Activated naive CD8-positive, alpha-beta T cell treated with anti-CD3 and anti-CD28 coated beads for 36 hours (primary cell): ENCODE measurements around the gene AMOTL1. TPM values are rescaled to one million over a fixed set of nuclear protein-coding genes. Genes with fewer than 3 reads are reported as not detected.
A peak's percentile ranks its signal among the peaks of the same experiment; 100 is the strongest.

Experiments
- DNase-seq: peaks from one replicate; pipeline ENCODE4 v3.0.0; 2021
- H3K27ac Mint-ChIP-seq: one replicate; pipeline ENCODE4 v1.8.0; 2022; ENCODE audit warnings: mild to moderate bottlenecking, moderate library complexity, mixed read lengths
- H3K27me3 Mint-ChIP-seq: one replicate; pipeline ENCODE4 v1.8.0; 2022; ENCODE audit warnings: mild to moderate bottlenecking, mixed read lengths
- H3K36me3 Mint-ChIP-seq: one replicate; pipeline ENCODE4 v1.8.0; 2021; ENCODE audit warnings: mild to moderate bottlenecking, mixed read lengths
- H3K4me1 Mint-ChIP-seq: one replicate; pipeline ENCODE4 v1.8.0; 2021; ENCODE audit warnings: mixed read lengths
- H3K4me3 Mint-ChIP-seq: one replicate; pipeline ENCODE4 v1.8.0; 2022; ENCODE audit warnings: mild to moderate bottlenecking, moderate library complexity, mixed read lengths
- H3K9me3 Mint-ChIP-seq: one replicate; pipeline ENCODE4 v1.8.0; 2022; ENCODE audit warnings: mixed read lengths
- total RNA-seq, 2 experiments: library from RNA; stranded (reverse); gene quantifications; one replicate each; pipeline ENCODE4 v1.2.3, GENCODE V29; 2021

Gene AMOTL1
- total RNA-seq, 2 experiments from 2014 or later, result 1.0 to 1.3 TPM

DNA sequence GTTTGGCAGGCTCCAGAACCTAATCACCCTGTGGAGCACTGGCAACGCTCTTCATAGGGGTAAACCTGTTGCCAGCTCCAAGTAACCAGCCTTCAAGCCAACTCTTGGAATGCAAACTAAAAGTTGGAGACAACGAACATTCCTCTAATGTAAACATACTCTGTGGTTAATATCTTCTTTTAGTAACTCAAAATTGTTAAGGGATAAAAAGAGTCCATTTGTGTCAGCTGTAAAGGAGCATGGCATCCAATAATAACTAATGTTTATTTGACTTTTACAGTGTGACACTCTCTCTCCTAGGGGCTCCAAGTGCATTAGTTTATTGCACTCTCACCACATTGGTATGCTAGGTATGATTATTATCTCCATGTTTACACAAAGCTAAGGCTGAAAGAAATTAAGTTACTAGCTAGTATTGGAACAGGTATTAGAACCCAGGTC is 31.0 kb upstream of the AMOTL1 start:
- Mint-ChIP-seq H3K27ac (no peak overlapping the region), H3K27me3 (peaks cover 26% of the 10 kb centered on the region), H3K36me3 (no peaks in the 10 kb centered on the region), H3K4me1 (peaks cover 18% of the 10 kb centered on the region), H3K9me3 (no peaks in the 10 kb centered on the region), H3K4me3 (no peak overlapping the region)
- DNase-seq, result no peak

DNA sequence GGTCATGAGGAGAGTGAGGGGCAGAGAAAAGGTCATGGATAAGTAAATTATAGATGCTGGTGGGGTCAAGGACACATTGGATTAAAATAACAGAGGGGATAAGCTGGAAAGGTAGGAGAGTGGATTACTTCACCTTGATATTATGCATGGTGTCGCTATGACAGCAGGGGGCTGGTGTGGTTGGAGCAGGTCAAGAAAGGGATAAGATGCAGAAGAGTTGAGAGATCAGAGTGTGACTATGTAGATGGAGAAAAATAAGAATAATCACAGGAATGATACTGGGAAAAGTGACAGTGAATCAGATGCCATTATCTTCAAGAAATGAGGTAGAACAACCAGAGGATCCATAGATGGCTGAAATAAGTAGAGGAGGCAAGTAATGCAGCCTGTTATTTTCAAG is 29.4 kb upstream of the AMOTL1 start:
- DNase-seq, result no peak
- Mint-ChIP-seq H3K9me3 (no peaks in the 10 kb centered on the region), H3K27ac (no peak overlapping the region), H3K27me3 (peaks cover 36% of the 10 kb centered on the region), H3K4me1 (peaks cover 18% of the 10 kb centered on the region), H3K36me3 (no peaks in the 10 kb centered on the region), H3K4me3 (no peak overlapping the region)

GRCh38 chr11:94739331-94739730 is 28.8 kb upstream of the AMOTL1 start:
- no peak for DNase-seq
- peaks cover 17% of the 10 kb centered on the region for H3K4me1 Mint-ChIP-seq
- no peak overlapping the region for H3K27ac Mint-ChIP-seq
- no peak overlapping the region for H3K4me3 Mint-ChIP-seq
- peaks cover 39% of the 10 kb centered on the region for H3K27me3 Mint-ChIP-seq
- H3K36me3 Mint-ChIP-seq, result no peaks in the 10 kb centered on the region
- no peaks in the 10 kb centered on the region for H3K9me3 Mint-ChIP-seq

DNA sequence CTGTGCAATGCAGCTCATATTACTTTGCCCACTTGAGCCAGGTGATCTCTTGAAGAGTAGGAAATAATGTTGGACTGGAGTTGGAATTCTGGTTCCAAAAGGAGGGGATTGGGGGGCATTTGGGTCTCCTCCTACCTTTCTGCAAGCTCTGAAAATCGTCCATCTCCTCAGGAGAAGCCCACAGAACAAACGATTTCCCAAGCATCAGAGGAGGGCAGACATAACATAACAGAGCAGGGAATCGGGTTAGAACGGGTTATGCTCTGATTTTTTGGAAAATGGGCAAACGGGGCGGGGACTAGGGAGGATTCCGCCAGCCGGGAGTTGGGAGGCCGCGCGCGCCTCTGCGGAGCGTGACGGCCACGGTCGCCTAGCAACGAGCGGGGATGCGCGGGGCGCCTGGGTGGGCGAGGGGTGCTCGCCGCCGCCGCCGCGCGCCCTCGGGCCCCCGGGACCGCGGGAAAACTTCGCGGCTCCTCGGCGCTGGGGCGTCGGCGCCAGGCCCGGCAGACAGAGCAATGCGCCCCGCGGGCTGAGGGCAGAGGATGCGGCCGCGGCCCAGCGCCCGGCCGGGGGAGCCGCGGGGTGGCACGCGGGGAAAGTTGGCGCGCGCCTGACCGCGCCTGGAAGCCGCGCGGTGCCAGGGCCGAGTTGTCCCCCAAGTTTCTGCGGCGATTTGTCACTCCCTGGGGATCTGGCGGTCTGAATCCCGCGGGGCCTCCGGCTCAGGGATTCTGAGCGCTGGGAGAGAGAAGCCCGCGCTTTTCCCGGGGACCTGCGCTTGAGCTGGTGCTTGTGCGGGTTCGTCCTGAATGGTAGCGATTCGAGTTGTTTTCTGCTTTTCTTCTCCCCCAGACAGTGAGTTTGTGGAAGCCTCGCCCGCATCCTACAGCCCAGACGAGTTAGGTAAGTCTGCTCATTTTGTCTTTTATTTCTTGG is 27.8 kb upstream of the AMOTL1 start:
- peaks cover 39% of the 10 kb centered on the region for H3K27me3 Mint-ChIP-seq
- peaks cover 12% of the 10 kb centered on the region for H3K4me1 Mint-ChIP-seq
- DNase-seq, result peak; percentile 24
- H3K9me3 Mint-ChIP-seq, result no peaks in the 10 kb centered on the region
- H3K4me3 Mint-ChIP-seq, result peak overlapping the region; percentile 61
- H3K36me3 Mint-ChIP-seq, result no peaks in the 10 kb centered on the region
- no peak overlapping the region for H3K27ac Mint-ChIP-seq

GRCh38 chr11:94741022-94741679 is 27.0 kb upstream of the AMOTL1 start:
- Mint-ChIP-seq H3K27ac (no peak overlapping the region), H3K9me3 (no peaks in the 10 kb centered on the region), H3K36me3 (no peaks in the 10 kb centered on the region), H3K4me1 (peaks cover 12% of the 10 kb centered on the region), H3K4me3 (peak overlapping the region; percentile 61), H3K27me3 (peaks cover 40% of the 10 kb centered on the region)
- DNase-seq, result no peak

- H3K27ac Mint-ChIP-seq, result no peak overlapping the region
- no peak overlapping the region for H3K4me3 Mint-ChIP-seq
- H3K36me3 Mint-ChIP-seq, result no peaks in the 10 kb centered on the region
- H3K4me1 Mint-ChIP-seq, result peaks cover 12% of the 10 kb centered on the region
- no peaks in the 10 kb centered on the region for H3K9me3 Mint-ChIP-seq
- H3K27me3 Mint-ChIP-seq, result peaks cover 46% of the 10 kb centered on the region
- no peak for DNase-seq
Observed at GRCh38 chr11:94742665-94743064, 25.5 kb upstream of the AMOTL1 start.

DNA sequence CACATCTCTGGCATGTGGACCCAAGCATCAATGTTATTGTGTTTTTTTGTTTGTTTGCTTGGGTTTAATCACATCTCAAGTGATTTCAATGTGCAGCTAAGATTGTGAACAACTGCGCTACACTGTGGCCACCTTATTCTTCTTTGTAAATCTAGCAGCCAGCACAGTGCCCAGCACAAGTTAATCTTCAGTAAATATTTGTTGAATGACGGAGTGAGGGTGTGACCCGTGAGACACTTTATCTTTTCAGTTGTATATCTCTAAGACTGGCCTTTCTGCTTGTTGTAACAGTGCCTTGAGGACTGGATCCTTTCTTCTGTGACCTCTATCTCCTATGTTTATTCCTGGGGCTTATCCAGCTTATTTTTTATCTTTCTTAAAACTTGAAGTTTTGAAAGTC is 21.4 kb upstream of the AMOTL1 start:
- Mint-ChIP-seq H3K4me1 (peaks cover 2% of the 10 kb centered on the region), H3K27me3 (peaks cover 54% of the 10 kb centered on the region), H3K9me3 (no peaks in the 10 kb centered on the region), H3K36me3 (no peaks in the 10 kb centered on the region), H3K4me3 (no peak overlapping the region), H3K27ac (no peak overlapping the region)
- no peak for DNase-seq

- peaks cover 53% of the 10 kb centered on the region for H3K27me3 Mint-ChIP-seq
- H3K4me1 Mint-ChIP-seq, result no peaks in the 10 kb centered on the region
- no peaks in the 10 kb centered on the region for H3K36me3 Mint-ChIP-seq
- no peaks in the 10 kb centered on the region for H3K9me3 Mint-ChIP-seq
- no peak for DNase-seq
- H3K27ac Mint-ChIP-seq, result no peak overlapping the region
- H3K4me3 Mint-ChIP-seq, result no peak overlapping the region
Observed at GRCh38 chr11:94747146-94747545, 21.0 kb upstream of the AMOTL1 start.

DNA sequence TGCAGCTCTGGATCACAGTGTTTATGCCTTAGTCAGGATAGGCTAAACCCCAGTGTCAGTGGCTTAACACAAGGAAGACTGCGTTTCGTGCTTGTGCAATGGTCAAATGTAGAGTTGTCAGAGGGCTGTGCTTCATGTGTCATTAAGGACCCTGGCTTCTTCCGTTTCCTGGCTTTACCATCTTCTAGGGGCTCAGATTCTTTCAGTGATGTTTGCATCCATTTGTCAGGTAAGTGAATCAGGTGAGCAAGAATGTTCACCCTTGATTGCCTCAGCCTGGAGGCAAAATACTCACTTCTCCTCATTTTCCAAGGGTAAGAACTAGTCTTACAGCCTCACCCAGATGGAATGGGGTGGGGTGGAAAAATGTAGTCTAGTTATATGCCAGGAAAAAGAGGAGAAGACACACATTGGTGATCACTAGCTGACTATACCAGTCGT is 20.5 kb upstream of the AMOTL1 start:
- DNase-seq, result no peak
- Mint-ChIP-seq H3K4me1 (no peaks in the 10 kb centered on the region), H3K27me3 (peaks cover 49% of the 10 kb centered on the region), H3K9me3 (no peaks in the 10 kb centered on the region), H3K27ac (no peak overlapping the region), H3K4me3 (no peak overlapping the region), H3K36me3 (no peaks in the 10 kb centered on the region)

DNA sequence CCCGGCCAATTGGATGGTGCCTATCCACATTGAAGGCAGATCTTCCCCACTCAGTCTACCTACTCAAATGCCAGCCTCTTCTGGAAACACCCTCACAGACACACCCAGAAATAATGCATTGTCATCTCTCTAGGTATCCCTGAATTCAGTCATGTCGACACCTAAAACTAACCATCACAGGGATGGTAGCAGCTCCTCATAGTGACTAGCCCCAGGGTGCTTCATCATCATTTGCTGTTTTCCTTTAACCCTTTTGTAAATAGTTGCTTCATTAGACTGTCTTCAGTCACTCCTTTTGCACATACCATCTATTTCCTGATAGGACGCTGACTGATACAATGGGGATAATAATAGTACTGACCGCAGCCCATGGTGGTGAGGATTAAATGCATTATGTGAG is 18.8 kb upstream of the AMOTL1 start:
- Mint-ChIP-seq H3K36me3 (no peaks in the 10 kb centered on the region), H3K27me3 (peaks cover 41% of the 10 kb centered on the region), H3K27ac (no peak overlapping the region), H3K9me3 (no peaks in the 10 kb centered on the region), H3K4me1 (no peaks in the 10 kb centered on the region), H3K4me3 (no peak overlapping the region)
- no peak for DNase-seq

DNA sequence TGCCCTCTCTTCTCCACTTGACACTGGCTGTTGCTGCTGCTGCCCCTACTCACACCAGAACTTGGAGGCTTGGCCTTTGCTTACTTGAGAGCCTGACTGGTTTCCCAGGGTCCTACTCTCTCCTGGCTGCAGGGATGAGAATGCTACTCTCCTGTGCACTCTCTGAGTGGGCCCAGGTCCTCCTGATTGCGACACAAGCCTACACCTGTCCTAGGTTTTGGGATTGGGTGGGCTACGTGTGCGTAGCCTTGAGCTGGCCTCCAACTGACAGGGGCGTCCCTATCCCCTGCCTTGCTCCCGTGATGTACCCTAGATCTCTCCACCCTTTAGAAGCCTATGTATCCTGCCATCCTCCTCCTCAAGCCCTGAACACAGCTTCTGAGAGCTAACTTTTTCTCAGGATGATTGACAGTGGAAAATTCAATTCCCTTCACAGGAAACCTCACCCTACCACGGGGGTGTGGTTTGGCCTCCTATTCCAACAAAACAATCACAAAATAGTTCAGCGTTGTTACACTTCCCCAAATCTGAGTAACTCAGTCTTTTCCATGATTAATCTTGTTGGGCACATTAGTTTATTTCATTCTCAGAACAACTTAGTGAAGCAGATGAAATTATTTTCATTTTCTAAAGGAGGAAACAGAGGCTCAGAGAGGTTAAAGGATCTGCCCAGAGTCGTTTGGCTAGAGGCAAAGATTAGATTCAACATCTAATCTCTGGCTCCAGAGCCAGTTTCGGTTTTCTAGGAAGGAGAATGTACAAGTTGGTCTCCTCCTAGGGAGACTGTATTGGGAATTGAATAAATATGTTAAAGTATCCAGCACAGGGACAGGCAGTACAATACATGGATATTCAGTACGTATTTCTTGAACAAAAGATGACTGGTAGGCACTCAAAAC is 17.6 kb upstream of the AMOTL1 start:
- Mint-ChIP-seq H3K36me3 (no peaks in the 10 kb centered on the region), H3K27me3 (peaks cover 42% of the 10 kb centered on the region)

DNA sequence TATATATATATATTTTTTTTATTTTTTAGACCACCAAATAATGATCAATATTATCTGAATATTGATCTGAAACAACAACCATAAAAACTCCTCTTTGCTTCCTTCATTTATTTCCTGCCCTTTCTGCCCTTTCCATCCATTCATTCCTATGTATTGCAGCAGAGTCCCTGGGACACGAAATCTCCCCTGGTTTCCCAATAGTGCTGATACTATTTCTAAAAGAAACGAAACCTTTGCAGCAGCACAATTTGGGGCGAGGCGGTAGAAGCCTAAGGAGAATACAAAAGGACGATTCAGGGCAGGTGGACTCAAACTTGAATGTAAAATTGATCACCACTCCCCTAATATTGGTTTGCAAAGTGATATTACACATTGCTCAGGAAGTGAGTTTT is 16.9 kb upstream of the AMOTL1 start:
- Mint-ChIP-seq H3K9me3 (no peaks in the 10 kb centered on the region), H3K4me3 (no peak overlapping the region), H3K4me1 (no peaks in the 10 kb centered on the region), H3K27ac (no peak overlapping the region), H3K27me3 (peaks cover 37% of the 10 kb centered on the region), H3K36me3 (no peaks in the 10 kb centered on the region)
- no peak for DNase-seq

More for the DNA sequence above, 17.6 kb upstream of the AMOTL1 start:
- H3K27ac Mint-ChIP-seq, result no peak overlapping the region
- H3K9me3 Mint-ChIP-seq, result no peaks in the 10 kb centered on the region
- no peak overlapping the region for H3K4me3 Mint-ChIP-seq
- DNase-seq, result no peak
- H3K4me1 Mint-ChIP-seq, result no peaks in the 10 kb centered on the region

GRCh38 chr11:94751786-94752185 is 16.4 kb upstream of the AMOTL1 start:
- H3K36me3 Mint-ChIP-seq, result no peaks in the 10 kb centered on the region
- H3K4me3 Mint-ChIP-seq, result no peak overlapping the region
- peaks cover 31% of the 10 kb centered on the region for H3K27me3 Mint-ChIP-seq
- no peaks in the 10 kb centered on the region for H3K9me3 Mint-ChIP-seq
- no peak for DNase-seq
- no peak overlapping the region for H3K27ac Mint-ChIP-seq
- no peaks in the 10 kb centered on the region for H3K4me1 Mint-ChIP-seq

DNA sequence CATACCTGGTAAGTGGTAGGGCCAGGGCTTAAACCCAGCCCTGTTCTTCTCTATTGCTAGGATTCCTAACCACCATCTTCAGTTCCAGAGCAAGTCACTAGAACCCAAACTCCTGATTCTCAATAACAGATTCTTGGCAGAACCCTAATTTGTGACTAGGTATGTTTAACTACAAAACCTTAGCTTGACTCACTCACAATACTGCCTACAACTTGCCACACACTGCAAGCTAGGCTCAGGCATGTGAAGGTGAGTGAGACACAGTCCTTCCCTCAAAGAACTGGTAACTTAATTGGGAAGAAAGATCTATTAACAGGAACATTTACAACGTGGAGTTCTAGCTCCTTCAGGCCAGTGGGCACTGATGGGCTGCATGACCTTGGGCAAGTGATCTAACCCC is 14.5 kb upstream of the AMOTL1 start:
- H3K36me3 Mint-ChIP-seq, result no peaks in the 10 kb centered on the region
- no peak overlapping the region for H3K4me3 Mint-ChIP-seq
- H3K27me3 Mint-ChIP-seq, result peaks cover 23% of the 10 kb centered on the region
- no peak overlapping the region for H3K27ac Mint-ChIP-seq
- no peaks in the 10 kb centered on the region for H3K9me3 Mint-ChIP-seq
- no peaks in the 10 kb centered on the region for H3K4me1 Mint-ChIP-seq
- DNase-seq, result no peak

DNA sequence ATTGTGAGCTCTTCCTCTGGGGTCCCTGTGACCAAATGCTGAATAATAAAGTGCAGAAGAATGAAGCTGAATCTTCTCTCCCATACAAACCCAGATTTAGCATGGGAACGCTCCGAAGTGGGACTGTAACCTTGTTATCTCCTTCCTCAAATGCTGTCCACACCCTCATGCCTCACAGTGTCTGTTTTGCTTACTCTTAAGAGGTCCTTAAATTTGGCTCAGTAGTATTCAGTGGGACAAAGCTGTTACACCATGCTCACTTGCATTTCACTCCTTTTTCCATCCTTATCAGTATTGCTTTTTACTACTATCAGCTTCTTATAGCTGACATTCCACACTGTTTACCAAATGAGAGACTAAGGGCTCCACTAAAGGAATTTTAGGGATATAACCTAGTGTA is 13.8 kb upstream of the AMOTL1 start:
- Mint-ChIP-seq H3K27ac (no peak overlapping the region), H3K27me3 (peaks cover 20% of the 10 kb centered on the region)

More for the DNA sequence above, 13.8 kb upstream of the AMOTL1 start:
- no peaks in the 10 kb centered on the region for H3K36me3 Mint-ChIP-seq
- H3K4me1 Mint-ChIP-seq, result no peaks in the 10 kb centered on the region
- DNase-seq, result no peak
- no peak overlapping the region for H3K4me3 Mint-ChIP-seq
- no peaks in the 10 kb centered on the region for H3K9me3 Mint-ChIP-seq
